ENCODE measurements around the gene ADAMTS19. TPM values are rescaled to one million over a fixed set of nuclear protein-coding genes. Genes with fewer than 3 reads are reported as not detected.

ADAMTS19 gene
- total RNA-seq, 1 donor from 2014 or later = 106 TPM

DNA sequence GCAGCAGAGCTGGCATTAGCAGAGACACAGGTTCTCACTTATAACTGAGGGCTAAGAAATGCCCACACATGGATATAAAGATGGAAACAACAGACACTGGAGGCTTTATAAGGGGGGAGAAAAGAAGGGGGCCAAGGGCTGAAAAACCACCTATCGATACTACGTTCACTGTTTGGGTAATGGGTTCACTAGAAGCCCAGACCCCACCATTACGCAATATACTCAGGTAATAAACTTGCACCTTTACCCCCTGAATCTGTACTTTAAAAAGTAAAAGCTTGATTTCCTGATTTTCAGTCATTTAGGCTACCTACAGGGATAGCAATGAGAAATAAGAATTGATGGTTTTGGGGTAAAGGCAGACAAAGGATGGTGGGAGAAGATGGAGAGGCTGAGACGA lies 285.9 kb downstream of the ADAMTS19 start:
- Histone ChIP-seq H3K9ac (ENCODE audit: low read depth in 1 of 3, low read length in 3 of 3) (no peak overlapping the region), H3K36me3 (ENCODE audit: control insufficient read depth in 3 of 3, insufficient read depth in 3 of 3, low read length in 3 of 3) (no peaks in the 10 kb centered on the region), H3K27ac (ENCODE audit: low read depth, low read length) (no peak overlapping the region), H3K27me3 (ENCODE audit: control insufficient read depth in 3 of 3, insufficient read depth in 3 of 3, low read length in 3 of 3) (no peaks in the 10 kb centered on the region), H3K4me3 (ENCODE audit: low read length in 3 of 3) (no peak overlapping the region), H3K4me1 (ENCODE audit: control insufficient read depth in 3 of 3, insufficient read depth in 3 of 3, low read length in 3 of 3) (no peaks in the 10 kb centered on the region), H3K9me3 (ENCODE audit: control insufficient read depth in 3 of 3, low read length in 3 of 3) (no peaks in the 10 kb centered on the region)

- Histone ChIP-seq H3K4me3 (ENCODE audit: low read length in 3 of 3) (no peak overlapping the region), H3K27me3 (ENCODE audit: control insufficient read depth in 3 of 3, insufficient read depth in 3 of 3, low read length in 3 of 3) (no peaks in the 10 kb centered on the region), H3K36me3 (ENCODE audit: control insufficient read depth in 3 of 3, insufficient read depth in 3 of 3, low read length in 3 of 3) (no peaks in the 10 kb centered on the region), H3K9me3 (ENCODE audit: control insufficient read depth in 3 of 3, low read length in 3 of 3) (no peaks in the 10 kb centered on the region), H3K4me1 (ENCODE audit: control insufficient read depth in 3 of 3, insufficient read depth in 3 of 3, low read length in 3 of 3) (no peaks in the 10 kb centered on the region), H3K27ac (ENCODE audit: low read depth, low read length) (no peak overlapping the region), H3K9ac (ENCODE audit: low read depth in 1 of 3, low read length in 3 of 3) (no peak overlapping the region)
Observed at GRCh38 chr5:129746876-129747275, 286.8 kb downstream of the ADAMTS19 start.

DNA sequence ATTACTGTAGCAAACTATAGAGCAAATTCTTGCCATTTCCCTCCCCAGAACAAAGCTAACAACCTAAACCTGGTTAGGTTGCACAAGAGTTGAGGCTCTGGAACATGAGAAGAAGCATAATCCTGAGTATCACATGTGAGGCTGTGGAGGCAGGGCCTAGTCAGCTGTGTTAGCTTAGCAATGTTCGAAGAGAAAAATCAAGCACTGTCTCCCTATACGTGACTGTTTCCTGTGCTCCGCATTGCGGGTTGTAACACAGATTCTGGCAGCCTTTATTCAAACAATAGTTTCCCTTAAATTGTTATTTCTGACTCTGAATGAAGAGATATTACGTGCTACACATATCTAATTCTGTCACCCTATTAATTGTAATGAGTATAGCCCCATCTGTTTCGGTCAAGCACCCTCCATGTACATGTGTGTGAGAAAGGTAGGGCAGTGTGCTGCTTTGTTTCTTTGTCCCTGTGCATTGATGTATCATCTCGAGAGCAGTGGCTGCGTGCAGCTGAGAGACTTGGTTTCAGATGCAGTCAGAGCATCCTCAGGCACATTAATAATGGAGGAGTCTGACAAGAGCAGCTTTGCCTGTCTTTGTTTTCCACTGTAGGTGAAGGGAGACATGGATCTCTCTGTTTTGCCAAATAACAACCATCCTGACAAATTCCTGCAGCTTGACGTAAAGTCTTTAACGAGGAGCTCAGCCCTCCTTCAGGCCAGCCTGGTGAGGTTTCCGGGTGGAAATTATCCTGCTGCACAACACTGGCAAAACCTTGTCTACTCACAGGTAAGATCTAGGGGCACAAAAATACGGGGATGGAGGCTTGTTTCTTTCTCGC lies 287.7 kb downstream of the ADAMTS19 start, which contains the start of gene MINAR2:
Gene MINAR2, plus strand, starts transcription at position 523 of the 836 bp plus-strand sequence. Its CDS starts 97 bp downstream, at position 620.
- Histone ChIP-seq H3K4me3 (ENCODE audit: low read length in 3 of 3) (no peak within 1 kb of the TSS), H3K36me3 (ENCODE audit: control insufficient read depth in 3 of 3, insufficient read depth in 3 of 3, low read length in 3 of 3) (no peaks in the 10 kb centered on the region), H3K27ac (ENCODE audit: low read depth, low read length) (no peak within 1 kb of the TSS), H3K27me3 (ENCODE audit: control insufficient read depth in 3 of 3, insufficient read depth in 3 of 3, low read length in 3 of 3) (no peaks in the 10 kb centered on the region), H3K9ac (ENCODE audit: low read depth in 1 of 3, low read length in 3 of 3) (no peak within 1 kb of the TSS), H3K4me1 (ENCODE audit: control insufficient read depth in 3 of 3, insufficient read depth in 3 of 3, low read length in 3 of 3) (no peaks in the 10 kb centered on the region), H3K9me3 (ENCODE audit: control insufficient read depth in 3 of 3, low read length in 3 of 3) (no peaks in the 10 kb centered on the region)

GRCh38 chr5:129748913-129749880 lies 289.1 kb downstream of the ADAMTS19 start:
- Histone ChIP-seq H3K4me1 (ENCODE audit: control insufficient read depth in 3 of 3, insufficient read depth in 3 of 3, low read length in 3 of 3) (no peaks in the 10 kb centered on the region), H3K9ac (ENCODE audit: low read depth in 1 of 3, low read length in 3 of 3) (no peak overlapping the region), H3K36me3 (ENCODE audit: control insufficient read depth in 3 of 3, insufficient read depth in 3 of 3, low read length in 3 of 3) (no peaks in the 10 kb centered on the region), H3K9me3 (ENCODE audit: control insufficient read depth in 3 of 3, low read length in 3 of 3) (no peaks in the 10 kb centered on the region), H3K27ac (ENCODE audit: low read depth, low read length) (no peak overlapping the region), H3K27me3 (ENCODE audit: control insufficient read depth in 3 of 3, insufficient read depth in 3 of 3, low read length in 3 of 3) (no peaks in the 10 kb centered on the region), H3K4me3 (ENCODE audit: low read length in 3 of 3) (no peak overlapping the region)

DNA sequence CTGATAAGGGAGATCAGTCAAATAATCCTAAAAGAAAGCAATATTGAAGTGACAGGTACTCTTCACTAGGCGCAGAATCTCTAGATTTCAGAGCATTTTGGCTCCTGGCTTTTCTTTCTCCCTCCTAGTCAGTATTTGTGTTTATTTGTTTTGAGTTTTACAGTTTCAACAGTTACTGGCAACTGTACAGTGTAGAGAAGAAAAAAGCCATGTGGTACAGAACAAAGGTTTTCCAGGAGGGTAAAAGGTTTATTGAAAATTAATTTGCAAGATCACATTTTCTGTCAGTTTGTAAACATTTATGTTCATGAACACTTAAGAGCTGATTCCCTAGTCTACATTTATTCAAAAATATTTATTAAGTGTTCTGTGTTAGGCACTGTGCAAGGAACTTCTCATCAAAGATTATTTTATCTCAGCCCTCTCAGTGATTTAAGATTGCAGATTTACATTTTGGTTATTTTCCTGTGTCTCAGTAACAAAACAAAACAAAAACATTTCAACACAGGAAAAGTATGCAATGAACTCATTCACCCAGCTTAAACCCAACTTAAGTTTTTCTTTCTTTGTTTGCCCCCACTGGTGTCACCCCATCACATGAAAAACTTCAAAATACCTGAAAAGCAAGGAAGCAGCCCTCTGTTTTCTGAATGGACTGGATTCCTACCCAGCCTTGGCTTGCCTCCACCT lies 300.7 kb downstream of the ADAMTS19 start:
- no peak overlapping the region for H3K4me3 ChIP-seq (ENCODE audit: low read length in 3 of 3)
- H3K27me3 ChIP-seq (ENCODE audit: control insufficient read depth in 3 of 3, insufficient read depth in 3 of 3, low read length in 3 of 3) = no peaks in the 10 kb centered on the region
- H3K27ac ChIP-seq (ENCODE audit: low read depth, low read length) = no peak overlapping the region
- H3K4me1 ChIP-seq (ENCODE audit: control insufficient read depth in 3 of 3, insufficient read depth in 3 of 3, low read length in 3 of 3) = no peaks in the 10 kb centered on the region
- no peaks in the 10 kb centered on the region for H3K36me3 ChIP-seq (ENCODE audit: control insufficient read depth in 3 of 3, insufficient read depth in 3 of 3, low read length in 3 of 3)
- no peak overlapping the region for H3K9ac ChIP-seq (ENCODE audit: low read depth in 1 of 3, low read length in 3 of 3)
- H3K9me3 ChIP-seq (ENCODE audit: control insufficient read depth in 3 of 3, low read length in 3 of 3) = no peaks in the 10 kb centered on the region

DNA sequence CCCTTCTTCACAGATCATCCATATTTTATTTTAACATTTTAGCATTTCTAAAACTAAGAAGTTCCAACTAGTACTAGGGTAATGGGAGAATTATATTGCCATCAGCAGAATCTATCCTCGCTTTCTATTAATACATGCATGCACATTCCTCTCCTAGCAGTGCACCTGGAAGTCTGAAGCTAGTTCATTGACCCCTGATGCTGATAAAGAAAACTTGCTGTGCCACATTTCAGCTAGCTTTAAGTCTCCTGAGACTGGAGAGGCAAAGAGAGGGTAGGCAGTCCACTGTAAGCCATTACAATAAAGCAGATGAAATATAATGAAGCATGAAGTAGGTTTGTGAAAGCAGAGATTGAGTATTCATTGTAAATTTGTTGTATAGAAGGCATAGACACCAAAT lies 303.6 kb downstream of the ADAMTS19 start:
- no peak overlapping the region for H3K4me3 ChIP-seq (ENCODE audit: low read length in 3 of 3)
- no peaks in the 10 kb centered on the region for H3K9me3 ChIP-seq (ENCODE audit: control insufficient read depth in 3 of 3, low read length in 3 of 3)
- no peaks in the 10 kb centered on the region for H3K36me3 ChIP-seq (ENCODE audit: control insufficient read depth in 3 of 3, insufficient read depth in 3 of 3, low read length in 3 of 3)
- no peaks in the 10 kb centered on the region for H3K27me3 ChIP-seq (ENCODE audit: control insufficient read depth in 3 of 3, insufficient read depth in 3 of 3, low read length in 3 of 3)
- H3K27ac ChIP-seq (ENCODE audit: low read depth, low read length) = no peak overlapping the region
- H3K4me1 ChIP-seq (ENCODE audit: control insufficient read depth in 3 of 3, insufficient read depth in 3 of 3, low read length in 3 of 3) = no peaks in the 10 kb centered on the region
- H3K9ac ChIP-seq (ENCODE audit: low read depth in 1 of 3, low read length in 3 of 3) = no peak overlapping the region

GRCh38 chr5:129766798-129767197 lies 306.7 kb downstream of the ADAMTS19 start:
- Histone ChIP-seq H3K27me3 (ENCODE audit: control insufficient read depth in 3 of 3, insufficient read depth in 3 of 3, low read length in 3 of 3) (no peaks in the 10 kb centered on the region), H3K9ac (ENCODE audit: low read depth in 1 of 3, low read length in 3 of 3) (no peak overlapping the region), H3K4me3 (ENCODE audit: low read length in 3 of 3) (no peak overlapping the region), H3K27ac (ENCODE audit: low read depth, low read length) (no peak overlapping the region), H3K9me3 (ENCODE audit: control insufficient read depth in 3 of 3, low read length in 3 of 3) (no peaks in the 10 kb centered on the region), H3K36me3 (ENCODE audit: control insufficient read depth in 3 of 3, insufficient read depth in 3 of 3, low read length in 3 of 3) (no peaks in the 10 kb centered on the region), H3K4me1 (ENCODE audit: control insufficient read depth in 3 of 3, insufficient read depth in 3 of 3, low read length in 3 of 3) (no peaks in the 10 kb centered on the region)

DNA sequence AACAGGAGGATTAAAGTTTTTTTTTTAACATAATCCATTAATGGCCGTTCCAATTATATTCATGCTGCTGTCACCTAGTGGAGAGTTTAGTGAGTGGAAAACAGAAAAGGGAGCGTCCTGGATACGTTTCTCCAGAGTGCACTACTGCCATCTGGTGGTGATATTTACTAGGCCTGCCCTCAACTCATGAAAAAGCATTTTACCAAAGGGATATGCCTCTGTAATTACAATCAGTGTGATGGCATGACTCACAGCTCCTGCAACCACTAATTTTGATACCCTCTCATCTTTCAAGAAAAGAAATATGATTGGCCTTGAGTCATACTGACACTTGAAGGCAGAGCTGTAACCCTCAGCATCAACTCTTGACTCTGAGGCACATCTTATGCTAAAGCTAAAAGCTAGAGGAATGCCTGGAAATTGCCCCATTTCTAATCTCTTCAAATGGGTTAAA lies 307.9 kb downstream of the ADAMTS19 start:
- Histone ChIP-seq H3K4me3 (ENCODE audit: low read length in 3 of 3) (no peak overlapping the region), H3K27me3 (ENCODE audit: control insufficient read depth in 3 of 3, insufficient read depth in 3 of 3, low read length in 3 of 3) (no peaks in the 10 kb centered on the region), H3K4me1 (ENCODE audit: control insufficient read depth in 3 of 3, insufficient read depth in 3 of 3, low read length in 3 of 3) (no peaks in the 10 kb centered on the region), H3K36me3 (ENCODE audit: control insufficient read depth in 3 of 3, insufficient read depth in 3 of 3, low read length in 3 of 3) (no peaks in the 10 kb centered on the region), H3K27ac (ENCODE audit: low read depth, low read length) (no peak overlapping the region), H3K9ac (ENCODE audit: low read depth in 1 of 3, low read length in 3 of 3) (no peak overlapping the region), H3K9me3 (ENCODE audit: control insufficient read depth in 3 of 3, low read length in 3 of 3) (no peaks in the 10 kb centered on the region)

DNA sequence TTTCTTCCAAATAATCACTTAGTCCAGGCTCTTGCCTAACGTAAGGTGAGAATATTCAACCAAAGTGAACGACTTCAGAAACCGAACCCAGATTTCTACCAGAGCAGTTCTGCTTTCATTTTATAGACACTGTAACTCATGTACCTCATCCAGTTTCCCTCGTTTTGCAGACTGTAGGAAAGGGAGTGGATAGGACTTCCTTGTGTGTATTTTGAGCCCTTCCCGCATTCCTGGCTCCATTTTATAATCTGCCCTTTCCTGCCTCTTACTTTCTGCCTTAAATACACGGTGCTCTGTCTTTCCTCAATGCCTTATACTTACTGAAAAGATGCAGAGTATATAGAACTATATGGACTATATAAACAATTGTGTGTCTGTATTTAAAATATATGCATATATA lies 308.6 kb downstream of the ADAMTS19 start:
- H3K36me3 ChIP-seq (ENCODE audit: control insufficient read depth in 3 of 3, insufficient read depth in 3 of 3, low read length in 3 of 3) = no peaks in the 10 kb centered on the region
- H3K4me3 ChIP-seq (ENCODE audit: low read length in 3 of 3) = no peak overlapping the region

More for the DNA sequence above, 308.6 kb downstream of the ADAMTS19 start:
- Histone ChIP-seq H3K4me1 (ENCODE audit: control insufficient read depth in 3 of 3, insufficient read depth in 3 of 3, low read length in 3 of 3) (no peaks in the 10 kb centered on the region), H3K9ac (ENCODE audit: low read depth in 1 of 3, low read length in 3 of 3) (no peak overlapping the region), H3K27ac (ENCODE audit: low read depth, low read length) (no peak overlapping the region), H3K9me3 (ENCODE audit: control insufficient read depth in 3 of 3, low read length in 3 of 3) (no peaks in the 10 kb centered on the region), H3K27me3 (ENCODE audit: control insufficient read depth in 3 of 3, insufficient read depth in 3 of 3, low read length in 3 of 3) (no peaks in the 10 kb centered on the region)
